A549 (cell line): ENCODE data around the gene AKNAD1.

ENCODE experiments used
- BHLHE40 ChIP-seq: IDR thresholded peaks from 2 replicates; pipeline ENCODE4 v1.6.1; 2012; ENCODE audit warnings: low read depth, low read length, inconsistent platforms
- CEBPB ChIP-seq, 2 experiments: fragments of >200 bp in 1 of 2; sonication (Bioruptor Twin) in 1 of 2; formaldehyde crosslinking in 1 of 2; IDR thresholded peaks; 2 replicates each; pipeline ENCODE4 v1.6.1; 2012 to 2016
- CHD2 ChIP-seq: fragments of 150-350 bp; IDR thresholded peaks from 2 replicates; pipeline ENCODE4 v1.6.1; 2014; ENCODE audit warnings: low read length; ENCODE audit not compliant: partially characterized antibody
- CTCF ChIP-seq: fragments of >200 bp; sonication (Bioruptor Twin); formaldehyde crosslinking; IDR thresholded peaks from 3 replicates; pipeline ENCODE4 v1.5.1; 2016
- EHMT2 ChIP-seq: fragments of 200-600 bp; sonication (generic); IDR thresholded peaks from 2 replicates; pipeline ENCODE4 v1.6.1; 2016; ENCODE audit warnings: antibody characterized with exemption, low read depth, mild to moderate bottlenecking, moderate library complexity
- EP300 ChIP-seq, 2 experiments: fragments of >200 bp; sonication (Bioruptor Twin); formaldehyde crosslinking; IDR thresholded peaks; 2 replicates in 1 of 2; 3 replicates in 1 of 2; pipeline ENCODE4 v1.6.1; 2016 to 2017
- HMGXB4 ChIP-seq: fragments of 250-450 bp; sonication (Bioruptor Pico); IDR thresholded peaks from 2 replicates; pipeline ENCODE4 v1.5.0; 2021; ENCODE audit warnings: mild to moderate bottlenecking, moderate library complexity, borderline replicate concordance
- JUN ChIP-seq, 2 experiments: fragments of >200 bp; sonication (Bioruptor Twin); formaldehyde crosslinking; IDR thresholded peaks; 2 replicates in 1 of 2; 3 replicates in 1 of 2; pipeline ENCODE4 v1.6.1; 2016 to 2017
- KDM1A ChIP-seq: fragments of 200-600 bp; sonication (generic); IDR thresholded peaks from 2 replicates; pipeline ENCODE4 v1.6.1; 2016; ENCODE audit warnings: low read depth, mild to moderate bottlenecking
- MAZ ChIP-seq: fragments of 150-350 bp; IDR thresholded peaks from 2 replicates; pipeline ENCODE4 v1.6.1; 2014; ENCODE audit warnings: antibody characterized with exemption, low read depth, low read length, borderline replicate concordance
- POLR2A ChIP-seq: IDR thresholded peaks from 2 replicates; pipeline ENCODE4 v1.6.1; 2012; ENCODE audit warnings: mild to moderate bottlenecking, low read length
- POLR2AphosphoS2 ChIP-seq: conservative IDR thresholded peaks from 2 replicates; pipeline ENCODE4 v1.6.1; 2012; ENCODE audit warnings: low read length, improper control_type of control experiment, inconsistent platforms
- SMC3 ChIP-seq: fragments of >200 bp; sonication (Bioruptor Twin); formaldehyde crosslinking; IDR thresholded peaks from 3 replicates; pipeline ENCODE4 v1.6.1; 2018; ENCODE audit warnings: inconsistent platforms

- TF ChIP-seq CTCF (no peak), POLR2A (no peak), SMC3 (no peak), KDM1A (no peak), CEBPB (IDR thresholded peaks at IDR 0.05) (no peak), CHD2 (no peak), MAZ (no peak), EHMT2 (no peak), POLR2AphosphoS2 (no peak), HMGXB4 (CRISPR knock-in tag) (no peak), JUN (IDR thresholded peaks at IDR 0.05) (no peak), BHLHE40 (no peak), EP300 (IDR thresholded peaks at IDR 0.05) (no peak)
Observed at GRCh38 chr1:108792420-108792819, 64.5 kb downstream of the AKNAD1 start.
